ENCODE results near the gene RPRD1A.
A peak's percentile ranks its signal among the peaks of the same experiment; 100 is the strongest.
"Not testable (repeated sequence)": the region's sequence is repeated elsewhere in the genome, so short reads cannot be mapped to it uniquely, and the experiment has no call there.

Gene RPRD1A

GRCh38 chr18:36067055-36067957, at the start of gene RPRD1A:
TSS of gene RPRD1A (minus strand) at chr18:36067559. CDS start at chr18:36067404, 155 bp downstream.
- peak; percentile 87 for DNase-seq

GRCh38 chr18:36116771-36117170, 49.4 kb upstream of the RPRD1A start:
- DNase-seq: not testable (repeated sequence)

- DNase-seq: no peak
Observed at GRCh38 chr18:36114738-36115137, 47.4 kb upstream of the RPRD1A start.

GRCh38 chr18:36114251-36114650, 46.9 kb upstream of the RPRD1A start:
- DNase-seq: no peak

- DNase-seq: no peak
Observed at GRCh38 chr18:36112302-36112701, 44.9 kb upstream of the RPRD1A start.

- no peak for DNase-seq
Observed at GRCh38 chr18:36109737-36110136, 42.4 kb upstream of the RPRD1A start.

- DNase-seq: no peak
Observed at GRCh38 chr18:36108601-36109000, 41.2 kb upstream of the RPRD1A start.

GRCh38 chr18:36108196-36108595, 40.8 kb upstream of the RPRD1A start:
- no peak for DNase-seq

- no peak for DNase-seq
Observed at GRCh38 chr18:36107477-36107876, 40.1 kb upstream of the RPRD1A start.

- DNase-seq: no peak
Observed at GRCh38 chr18:36104749-36105148, 37.4 kb upstream of the RPRD1A start.

GRCh38 chr18:36101943-36102342, 34.6 kb upstream of the RPRD1A start:
- DNase-seq: no peak

- DNase-seq: no peak
Observed at GRCh38 chr18:36099311-36099710, 32.0 kb upstream of the RPRD1A start.

- no peak for DNase-seq
Observed at GRCh38 chr18:36096955-36097354, 29.6 kb upstream of the RPRD1A start.

- peak; percentile 60 for DNase-seq
Observed at GRCh38 chr18:36095936-36096519, 28.7 kb upstream of the RPRD1A start.

- DNase-seq: no peak
Observed at GRCh38 chr18:36094431-36094830, 27.1 kb upstream of the RPRD1A start.

GRCh38 chr18:36092116-36092515, 24.8 kb upstream of the RPRD1A start:
- not testable (repeated sequence) for DNase-seq

- DNase-seq: no peak
Observed at GRCh38 chr18:36089001-36089400, 21.6 kb upstream of the RPRD1A start.

GRCh38 chr18:36088256-36088655, 20.9 kb upstream of the RPRD1A start:
- DNase-seq: no peak

- DNase-seq: no peak
Observed at GRCh38 chr18:36086186-36086585, 18.8 kb upstream of the RPRD1A start.

- no peak for DNase-seq
Observed at GRCh38 chr18:36085195-36085594, 17.8 kb upstream of the RPRD1A start.

- no peak for DNase-seq
Observed at GRCh38 chr18:36083729-36084128, 16.4 kb upstream of the RPRD1A start.

- not testable (repeated sequence) for DNase-seq
Observed at GRCh38 chr18:36081118-36081517, 13.8 kb upstream of the RPRD1A start.

- DNase-seq: no peak
Observed at GRCh38 chr18:36078751-36079529, 11.6 kb upstream of the RPRD1A start.

GRCh38 chr18:36077764-36078163, 10.4 kb upstream of the RPRD1A start:
- not testable (repeated sequence) for DNase-seq
